IPS DF 4.7 (cell line): Measurements from ENCODE around the gene OTUB1.

Experiments used
- DNase-seq: peaks from one replicate; pipeline ENCODE4 v3.0.0-alpha.2; 2013; ENCODE audit warnings: low spot score; ENCODE audit errors: extremely low read depth

The OTUB1 gene

DNA sequence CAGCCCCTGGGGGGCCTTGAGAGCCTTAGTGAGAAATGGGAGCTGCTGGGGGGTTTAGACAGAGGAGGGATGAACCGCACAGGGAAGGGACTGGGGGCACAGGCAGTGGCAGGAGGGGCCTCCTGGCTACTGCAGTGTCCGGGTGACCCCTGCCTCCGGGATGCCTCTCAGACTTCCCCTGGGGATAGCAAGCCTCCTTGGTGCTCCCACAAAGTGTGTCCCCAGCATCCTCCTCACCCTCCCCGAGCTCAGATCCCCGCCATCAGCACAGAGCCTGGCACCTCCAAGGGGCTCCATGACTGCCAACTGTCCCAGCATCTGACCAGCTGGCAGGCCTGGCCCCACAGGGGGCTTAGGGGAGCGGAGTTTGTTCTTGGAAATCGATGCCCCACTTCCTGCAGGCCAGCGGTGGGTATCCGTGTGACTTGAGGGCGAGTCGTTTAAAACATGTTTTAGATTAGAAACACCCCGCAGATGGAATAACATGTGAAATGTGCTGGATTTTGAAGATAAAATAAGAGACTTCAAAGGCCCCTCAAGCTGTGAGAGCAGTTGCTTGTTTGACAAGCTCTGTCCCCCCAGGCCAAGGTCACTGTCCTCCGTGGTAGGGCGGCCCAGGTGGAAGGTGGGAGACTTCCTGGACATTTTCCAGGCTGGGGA, 36.0 kb downstream of the OTUB1 start:
- no peak for DNase-seq

DNA sequence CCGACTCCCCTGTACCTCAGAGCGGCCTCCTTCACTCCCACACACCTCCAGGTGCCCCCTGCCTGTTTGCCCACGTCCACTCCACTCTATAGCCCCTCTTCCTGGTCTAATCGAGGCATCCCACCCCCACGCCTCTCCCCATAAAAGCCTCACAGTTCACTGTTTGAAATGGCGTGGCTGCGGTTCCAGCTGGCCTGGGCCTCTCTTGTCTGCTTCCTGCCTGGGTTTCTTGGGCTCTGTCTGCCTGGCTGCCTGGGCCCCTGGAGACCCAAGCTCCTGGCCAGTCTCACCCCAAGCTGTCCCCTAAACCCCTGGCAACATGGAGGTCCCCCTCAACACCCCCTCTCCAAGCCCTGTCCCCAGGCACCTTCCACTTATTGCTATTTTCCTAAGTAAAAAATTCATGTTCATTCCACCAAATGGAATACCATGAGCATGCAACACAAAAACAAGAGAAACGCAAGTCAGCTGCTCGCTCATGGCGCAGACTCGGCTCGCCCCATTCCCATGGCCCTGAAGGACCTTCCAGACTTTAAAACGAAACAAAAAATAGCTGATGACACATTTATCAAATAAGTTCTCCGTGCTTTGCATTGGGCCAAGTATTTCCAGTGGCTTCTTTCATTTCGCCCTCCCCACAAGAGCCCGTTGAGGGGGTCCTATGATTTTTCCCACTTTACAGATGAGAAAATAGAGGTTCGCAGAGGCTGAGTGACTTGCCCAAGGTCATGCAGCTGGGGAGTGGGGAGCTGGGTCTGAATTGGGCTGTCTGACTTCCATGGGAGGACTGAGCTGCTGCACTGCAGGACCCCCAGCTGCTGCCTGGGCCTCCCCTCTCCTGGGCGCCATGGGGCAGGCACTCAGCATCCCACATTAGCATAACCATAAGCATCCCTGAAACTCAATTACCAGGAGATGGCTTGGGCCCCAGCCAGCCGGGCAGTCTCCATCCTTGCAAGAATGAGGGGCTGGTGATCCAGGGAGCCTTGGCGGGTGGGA, 37.8 kb downstream of the OTUB1 start:
- DNase-seq: no peak

DNA sequence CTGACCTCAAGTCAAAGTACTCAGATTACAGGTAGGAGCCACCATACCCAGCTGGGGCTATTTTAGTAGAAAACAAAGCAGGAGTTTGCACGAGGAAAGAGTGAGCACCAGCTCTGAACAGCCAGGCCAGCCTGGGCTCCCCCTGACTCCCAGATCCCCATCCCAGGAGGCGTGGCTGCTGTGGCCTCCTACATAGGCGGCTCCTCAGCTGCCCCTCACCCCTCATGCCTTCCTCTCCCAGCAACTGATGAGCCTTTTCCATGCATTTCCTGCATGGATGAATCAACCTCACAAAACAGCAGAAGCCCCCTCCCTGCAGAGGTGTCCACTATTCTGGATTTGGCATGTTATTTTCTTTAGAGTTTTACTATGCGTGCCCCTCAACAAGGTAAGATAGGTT, 39.0 kb downstream of the OTUB1 start:
- no peak for DNase-seq

DNA sequence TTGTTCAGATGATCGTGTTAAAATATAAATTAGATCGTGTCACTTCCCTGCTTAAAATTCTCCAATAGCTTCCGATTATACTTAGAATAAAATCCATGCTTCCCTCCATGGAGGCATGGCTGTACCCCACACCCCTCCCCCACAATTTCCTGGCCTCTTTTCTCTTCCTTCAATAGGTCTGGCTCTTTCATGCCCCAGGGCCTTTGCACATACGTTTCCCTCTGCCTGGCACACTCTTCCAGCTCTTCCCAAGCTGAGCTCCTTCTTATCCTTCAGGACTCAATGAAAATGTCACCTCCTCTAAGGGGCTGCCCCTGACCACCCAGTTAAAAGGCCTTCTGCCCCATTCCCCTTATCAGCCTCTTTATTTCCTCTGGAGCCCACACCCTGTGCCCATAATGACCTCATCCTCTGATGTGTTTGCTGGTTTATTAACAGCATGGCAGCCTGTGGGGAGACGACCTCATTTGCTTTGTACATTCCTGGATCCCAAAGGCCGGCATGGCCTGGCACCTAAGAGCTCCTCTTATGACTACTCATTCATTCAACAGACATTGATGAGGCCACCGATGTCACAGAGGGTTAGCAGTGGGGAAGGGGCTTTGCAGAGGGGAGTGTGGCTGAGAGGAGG, 40.5 kb downstream of the OTUB1 start:
- no peak for DNase-seq

DNA sequence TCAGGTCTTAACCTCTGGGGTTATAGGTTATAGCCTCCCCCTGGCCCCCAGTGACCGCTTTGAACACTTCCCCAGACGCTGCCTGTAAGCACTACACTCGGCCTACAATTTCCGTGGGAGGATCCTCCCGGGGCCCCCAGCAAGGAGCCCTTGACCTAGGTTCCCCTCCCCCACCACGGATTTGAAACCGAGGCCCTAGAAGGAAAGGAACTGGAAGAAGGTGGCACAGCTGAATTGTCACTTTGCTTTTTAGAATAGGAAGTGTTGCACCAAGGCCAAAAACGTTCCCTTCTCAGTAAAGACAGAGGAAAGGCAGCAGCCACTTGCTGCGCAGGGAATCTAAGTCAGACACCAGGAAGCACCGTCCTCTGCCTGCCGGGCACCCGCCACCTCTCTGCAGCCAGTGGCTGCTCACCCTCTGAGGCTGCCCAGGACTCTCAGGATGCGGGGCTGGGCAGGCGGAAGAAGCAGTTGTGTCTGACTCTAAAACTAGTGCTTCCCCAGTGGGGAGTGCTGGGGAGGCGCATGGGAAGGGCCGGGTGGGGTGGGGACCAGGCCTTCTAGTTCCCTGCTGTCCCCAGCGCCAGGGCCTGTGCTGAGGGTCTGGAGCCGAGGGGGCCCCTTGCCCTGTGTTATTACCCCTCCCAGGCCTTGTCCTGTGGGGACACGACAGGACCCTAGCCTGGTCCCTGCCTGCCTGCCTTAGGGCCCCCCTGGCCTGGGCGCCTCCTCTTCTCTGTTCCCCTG, 41.6 kb downstream of the OTUB1 start:
- DNase-seq: no peak

DNA sequence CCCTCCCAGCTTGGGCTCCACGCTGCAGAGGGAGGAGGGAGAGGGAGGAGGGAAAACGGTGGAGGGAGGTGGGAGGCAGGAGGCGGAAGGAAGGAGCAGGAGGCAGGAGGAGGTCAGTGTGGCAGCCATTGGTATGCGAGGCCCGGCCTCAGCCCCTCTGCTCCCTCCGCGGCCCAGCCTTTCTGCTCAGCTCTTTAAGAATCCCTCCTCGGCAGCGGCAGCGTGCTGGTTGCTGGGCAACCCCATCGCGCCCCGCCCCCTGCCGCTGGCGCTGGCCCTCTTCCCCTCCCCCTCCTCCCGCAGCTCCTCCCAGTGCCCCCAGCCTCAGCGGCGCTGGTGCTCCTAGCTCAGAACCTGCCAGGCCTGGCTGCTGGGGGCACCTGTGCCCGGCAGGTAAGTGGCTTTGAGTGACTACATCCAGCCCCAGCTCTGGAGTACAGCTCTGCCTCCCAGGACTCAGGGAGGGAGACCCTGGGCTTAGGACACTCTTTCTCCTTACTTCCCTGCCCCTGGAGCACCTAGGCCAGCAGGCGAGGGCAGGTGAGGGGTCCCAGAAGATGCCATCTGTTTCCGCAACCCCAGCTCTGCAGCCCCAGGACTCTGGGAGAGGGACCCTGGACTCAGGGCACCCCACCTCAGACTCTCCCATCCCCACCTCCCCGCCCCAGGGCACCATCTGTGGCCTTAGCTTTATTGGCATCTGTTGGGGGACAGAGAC, 42.3 kb downstream of the OTUB1 start:
- DNase-seq: no peak

DNA sequence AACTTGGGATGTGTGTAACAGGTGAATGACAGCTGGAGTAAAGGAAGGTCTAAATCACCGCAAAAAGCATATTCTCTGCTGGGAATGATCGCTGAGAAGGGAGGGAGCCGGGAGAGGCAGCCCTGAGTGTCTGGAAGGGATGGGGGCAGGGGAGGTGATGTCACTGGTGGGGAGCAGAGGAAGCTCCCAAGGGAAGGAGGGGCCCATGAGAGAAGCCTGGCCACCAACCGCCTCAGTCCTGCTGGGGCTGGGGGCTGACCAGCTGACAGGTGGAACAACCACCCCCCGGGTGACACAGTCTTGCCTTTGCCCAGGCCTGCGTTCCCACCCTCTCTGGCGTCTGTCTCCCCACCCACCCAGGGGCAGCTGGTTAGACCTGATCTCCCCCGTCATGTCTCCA, 43.5 kb downstream of the OTUB1 start:
- DNase-seq: no peak

DNA sequence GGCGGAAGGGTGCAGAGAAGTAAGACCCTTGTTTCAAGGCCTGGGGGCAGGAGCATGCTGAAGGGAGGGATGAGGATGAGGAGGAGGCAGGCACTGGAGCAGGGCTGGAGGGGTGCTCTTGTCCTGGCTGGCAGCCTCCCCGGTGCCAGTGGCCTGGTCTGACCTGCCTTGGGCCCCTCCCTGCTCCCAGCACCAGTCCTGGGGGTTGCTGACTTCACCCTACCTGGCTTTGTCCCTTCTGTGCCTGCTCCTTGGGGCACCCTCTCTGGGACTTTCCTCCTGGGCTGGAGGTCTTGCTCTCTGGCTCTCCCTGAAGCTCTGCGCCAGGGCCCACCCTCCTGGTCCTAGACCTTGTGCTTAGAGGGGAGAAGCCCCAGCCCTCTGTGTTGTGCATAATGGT, 44.8 kb downstream of the OTUB1 start:
- no peak for DNase-seq

DNA sequence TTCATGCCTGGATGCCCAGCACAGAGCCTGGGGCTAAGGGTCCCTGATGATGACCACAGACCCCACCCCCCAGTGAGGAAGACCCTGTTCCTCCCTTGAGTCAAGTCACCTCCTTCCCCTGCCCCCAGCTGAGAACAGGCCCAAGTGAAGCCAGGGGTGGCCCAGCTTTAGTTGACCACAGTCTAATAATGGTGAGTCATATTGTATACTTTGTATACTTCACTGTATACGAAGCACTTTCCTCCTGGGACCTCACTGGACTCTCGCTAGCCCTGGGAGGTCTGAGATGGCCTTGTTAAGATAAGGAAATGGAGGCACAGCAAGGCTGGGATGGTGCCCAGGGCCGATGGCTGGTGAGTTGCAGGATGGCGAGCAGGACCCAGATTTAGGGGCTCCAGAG, 45.8 kb downstream of the OTUB1 start:
- no peak for DNase-seq

DNA sequence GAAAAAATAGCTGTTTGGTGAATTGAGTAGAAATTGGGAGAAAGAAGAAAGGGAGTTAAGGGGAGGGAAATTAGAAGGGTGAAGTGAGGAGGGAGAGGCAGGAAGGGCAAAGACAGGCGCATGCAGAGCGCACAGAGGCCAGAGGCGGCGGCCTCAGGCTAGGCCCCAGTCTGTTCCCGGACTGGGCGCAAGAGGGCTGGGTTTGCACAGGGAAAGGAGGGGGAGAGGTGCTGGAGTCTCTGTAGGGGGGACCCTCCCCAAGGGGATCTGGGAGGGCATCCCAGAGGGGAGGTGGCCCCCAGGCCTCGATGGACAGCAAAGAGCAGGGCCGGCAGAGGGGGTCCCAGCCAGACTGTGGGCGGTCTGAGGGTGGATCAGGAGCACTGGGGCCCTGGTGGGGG, 48.2 kb downstream of the OTUB1 start:
- no peak for DNase-seq

DNA sequence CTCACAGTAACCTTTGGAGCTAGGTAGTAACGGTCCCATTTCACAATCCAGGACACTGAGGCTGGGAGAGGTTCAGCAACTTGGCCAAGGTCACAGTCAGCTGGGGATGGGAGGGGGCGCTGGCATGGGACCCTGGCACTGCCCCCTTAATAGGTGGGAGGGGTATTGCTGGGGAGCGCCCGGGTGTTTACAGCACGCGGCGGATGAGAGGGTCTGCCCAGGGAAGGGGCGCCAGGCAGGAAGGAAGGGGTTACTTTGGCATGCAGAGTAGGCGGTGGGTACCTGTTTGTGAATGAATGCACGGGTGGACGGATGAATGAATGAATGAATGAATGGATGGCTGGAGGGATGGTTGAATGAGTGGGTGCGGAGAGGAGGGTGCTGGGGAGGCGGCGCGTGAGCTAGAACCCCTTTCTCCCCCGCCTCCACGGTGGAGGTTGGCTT, 48.9 kb downstream of the OTUB1 start:
- no peak for DNase-seq

DNA sequence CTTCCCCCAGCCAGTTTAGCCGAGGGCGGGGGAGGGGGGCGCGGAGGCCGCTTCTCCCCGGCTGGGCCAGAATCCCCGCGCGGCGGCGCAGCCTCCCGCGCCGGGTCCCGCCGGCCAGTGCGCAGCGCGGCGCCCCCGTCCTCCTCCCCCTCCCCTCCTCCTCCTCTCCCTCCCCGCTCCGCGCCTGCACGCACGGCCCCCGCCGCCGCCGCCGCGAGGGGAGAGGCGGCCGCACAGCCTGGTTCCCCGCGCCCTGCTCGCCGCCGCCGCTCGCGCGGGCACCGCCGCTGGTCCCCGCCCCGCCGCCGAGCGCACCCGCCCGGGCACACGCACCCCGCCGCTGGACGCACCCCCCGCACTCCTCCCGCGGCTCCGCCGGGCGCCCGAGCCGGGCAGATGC, 49.3 kb downstream of the OTUB1 start, which contains the start of gene FLRT1:
Gene FLRT1, plus strand, starts transcription at position 356 of the 400 bp plus-strand sequence. CDS start 80,337 bp downstream, outside the sequence.
- DNase-seq: no peak

DNA sequence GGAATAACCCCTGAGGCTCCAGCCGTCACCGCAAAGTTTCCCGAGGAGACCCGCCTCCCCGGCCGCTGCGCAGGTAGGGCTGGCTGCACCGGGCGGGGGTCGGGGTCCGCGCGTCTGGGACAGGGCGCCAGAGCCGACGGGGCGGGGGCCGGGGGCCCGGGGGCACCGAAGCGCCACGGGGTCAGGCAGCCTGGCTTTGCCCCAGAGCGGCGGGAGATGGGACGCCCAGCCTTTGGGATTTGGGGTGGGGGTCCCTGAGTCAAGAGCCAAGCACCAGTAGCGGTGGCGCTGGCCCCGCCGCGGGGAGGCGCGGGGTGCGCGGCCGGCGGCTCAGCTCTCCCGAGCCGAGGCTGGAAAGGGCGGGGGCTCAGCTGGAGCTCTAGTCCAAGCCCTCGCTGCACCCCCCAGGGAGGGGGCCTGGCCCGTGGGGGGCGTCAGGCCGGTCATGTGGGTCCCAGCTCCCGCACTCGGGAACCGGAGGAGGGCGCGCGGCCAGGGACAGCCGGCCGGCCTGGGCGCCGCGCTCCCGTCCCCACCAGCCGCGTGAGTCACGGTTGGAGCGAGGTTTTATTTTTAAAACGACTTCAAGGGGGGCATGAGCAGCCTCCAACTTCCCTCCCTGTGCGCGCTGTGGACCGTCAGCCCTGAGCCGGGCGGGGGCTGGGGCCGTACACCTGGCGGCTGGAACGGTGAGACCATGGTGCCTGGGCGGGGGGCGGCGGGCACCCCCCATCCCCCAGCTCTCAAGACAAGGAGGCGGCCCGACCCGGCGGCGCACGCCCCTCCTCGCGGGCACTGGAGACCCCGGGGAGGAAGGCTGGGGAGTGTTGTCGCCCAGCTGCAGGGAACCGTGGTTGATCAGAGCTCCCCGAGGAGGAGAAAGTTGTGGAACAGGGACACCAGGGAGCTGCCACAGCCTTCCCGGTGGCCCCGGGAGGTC, 50.1 kb downstream of the OTUB1 start:
- DNase-seq: no peak

DNA sequence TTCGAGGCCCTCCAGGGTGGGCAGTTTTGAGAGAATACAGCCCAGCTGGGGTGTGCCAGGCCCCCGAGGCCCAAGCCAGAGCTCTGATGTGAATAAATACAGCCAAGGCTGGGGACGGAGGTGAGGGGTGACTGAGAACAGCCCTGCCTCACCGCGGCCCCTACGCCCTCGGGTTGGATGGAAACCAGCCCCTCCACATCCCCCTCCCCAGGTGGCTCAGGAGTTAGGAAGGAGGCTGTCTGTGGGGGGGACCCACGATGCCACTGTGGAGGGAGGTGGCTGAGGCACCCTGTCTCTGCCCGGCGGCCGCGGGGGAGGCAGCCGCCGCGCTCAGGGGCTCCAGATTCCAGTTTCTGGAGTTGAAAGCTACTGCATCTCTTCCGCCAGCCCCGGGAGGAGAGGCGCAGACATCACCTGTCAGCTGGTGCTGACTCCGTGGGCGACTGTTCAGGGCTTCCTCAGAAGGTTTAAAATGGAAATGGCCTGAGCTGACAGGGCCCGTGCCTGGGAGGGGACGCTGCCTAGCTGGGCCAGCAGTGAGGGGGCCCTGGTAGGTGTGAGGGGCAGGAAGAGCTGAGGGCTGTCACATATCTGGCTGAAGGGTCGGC, 50.9 kb downstream of the OTUB1 start:
- no peak for DNase-seq

DNA sequence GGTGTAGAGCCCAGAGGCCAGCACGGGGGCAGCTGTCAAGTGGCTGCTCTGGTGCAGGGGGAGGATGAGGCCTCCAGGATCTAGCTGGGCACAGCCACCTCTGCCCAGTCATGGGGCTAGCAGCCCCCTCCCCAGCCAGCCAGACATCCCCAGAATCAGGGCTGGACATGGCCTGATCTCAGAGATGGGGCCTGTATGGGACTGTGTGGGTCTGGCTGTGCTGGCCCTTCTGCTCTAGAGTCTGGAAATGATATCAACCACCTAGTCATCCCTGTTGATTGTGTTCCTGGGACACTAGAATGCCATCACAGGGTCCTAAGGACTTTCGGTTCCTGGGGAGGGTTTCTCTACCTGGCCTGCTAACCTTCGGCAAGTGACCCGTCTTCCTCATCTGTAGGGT, 52.3 kb downstream of the OTUB1 start:
- no peak for DNase-seq

DNA sequence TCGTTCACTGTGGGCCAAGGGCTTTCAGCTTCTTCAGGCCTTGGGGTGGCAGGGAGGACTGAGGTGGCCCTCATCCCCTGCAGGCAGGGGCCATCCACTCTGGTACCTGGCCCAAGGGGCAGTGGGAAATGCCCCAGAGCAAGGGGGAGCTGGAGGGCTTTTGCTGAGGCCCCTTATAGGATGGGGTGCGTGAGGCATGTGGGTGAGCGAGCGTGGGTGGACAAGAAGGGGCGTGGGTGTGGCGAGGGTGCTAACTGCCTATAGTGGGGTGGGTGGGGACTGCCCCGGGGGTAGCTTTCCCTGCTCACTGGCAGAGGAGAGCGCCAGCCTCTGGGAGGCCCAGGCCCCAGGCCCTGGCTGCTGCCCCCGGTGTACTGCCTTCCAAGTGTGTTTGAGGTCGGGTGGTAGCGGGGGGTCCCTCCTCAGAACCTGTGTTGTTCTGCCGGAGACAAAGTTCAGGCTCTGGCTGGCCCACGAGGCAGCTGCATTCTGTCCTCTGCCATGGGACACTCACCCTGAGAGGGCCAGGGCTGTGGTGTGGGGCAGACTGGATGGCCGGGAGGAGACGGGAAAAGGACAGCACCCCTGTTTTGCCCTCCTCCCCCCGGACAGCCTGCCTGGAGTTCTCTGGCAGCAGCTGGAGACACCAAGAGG, 52.9 kb downstream of the OTUB1 start:
- no peak for DNase-seq

DNA sequence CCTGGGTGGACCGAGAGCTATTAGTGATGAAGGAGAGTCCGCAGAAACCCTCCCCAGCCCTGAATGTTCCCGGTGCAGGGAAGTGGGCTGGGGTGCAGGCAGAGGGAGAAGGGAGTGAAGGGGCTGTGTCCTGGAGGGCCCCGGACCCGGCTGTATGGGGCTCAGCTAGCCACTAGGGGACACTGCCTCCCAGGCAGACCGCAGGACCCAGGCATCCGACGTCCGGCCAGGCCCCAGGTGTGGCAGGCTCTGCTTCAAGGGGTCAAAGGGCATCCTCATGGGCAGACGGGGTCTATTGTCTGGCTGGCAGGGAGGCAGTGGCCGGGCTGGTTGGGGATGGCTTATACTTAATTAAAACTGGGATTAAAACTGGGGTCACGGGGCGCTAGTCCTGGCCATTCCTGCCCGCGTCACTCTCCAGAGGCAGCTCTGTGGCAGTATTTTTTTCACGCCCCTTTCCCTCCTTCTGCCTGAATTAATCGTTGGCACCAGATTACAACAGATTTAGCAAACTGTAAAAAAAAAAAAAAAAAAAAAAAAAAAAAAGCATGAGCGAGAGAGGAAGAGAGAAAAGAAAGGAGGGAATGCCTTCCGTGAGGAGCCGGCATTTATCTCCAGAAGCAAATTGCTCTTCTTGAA, 54.6 kb downstream of the OTUB1 start:
- DNase-seq: no peak

DNA sequence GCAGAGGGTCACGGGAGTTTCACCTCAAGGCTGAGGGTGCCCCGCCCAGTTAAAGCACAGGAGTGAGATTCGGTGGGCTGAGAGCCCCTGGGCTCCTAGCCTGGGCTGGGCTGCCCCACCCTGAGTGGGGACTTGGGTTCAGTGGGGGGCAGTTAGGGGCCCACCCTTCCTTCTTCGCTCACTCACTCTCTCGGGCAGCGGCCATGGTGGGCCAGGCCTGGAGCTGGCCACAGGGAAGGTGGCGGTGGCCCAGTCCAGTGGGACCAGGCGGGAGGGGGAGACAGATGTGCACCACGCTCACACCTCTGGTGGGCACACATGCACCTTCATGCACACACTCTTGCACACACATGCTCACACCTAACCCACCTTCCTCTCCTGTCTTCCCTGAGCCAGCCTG, 55.6 kb downstream of the OTUB1 start:
- DNase-seq: no peak
